Activated T-helper 1 cell treated with Interleukin-2 at 50 U/mL for 16 hours (primary cell): ENCODE data around the gene CARD9.

ENCODE experiments used
- DNase-seq: peaks from one replicate; pipeline ENCODE4 v3.0.0-alpha.2; 2020; ENCODE audit warnings: low read depth

The CARD9 gene

DNA sequence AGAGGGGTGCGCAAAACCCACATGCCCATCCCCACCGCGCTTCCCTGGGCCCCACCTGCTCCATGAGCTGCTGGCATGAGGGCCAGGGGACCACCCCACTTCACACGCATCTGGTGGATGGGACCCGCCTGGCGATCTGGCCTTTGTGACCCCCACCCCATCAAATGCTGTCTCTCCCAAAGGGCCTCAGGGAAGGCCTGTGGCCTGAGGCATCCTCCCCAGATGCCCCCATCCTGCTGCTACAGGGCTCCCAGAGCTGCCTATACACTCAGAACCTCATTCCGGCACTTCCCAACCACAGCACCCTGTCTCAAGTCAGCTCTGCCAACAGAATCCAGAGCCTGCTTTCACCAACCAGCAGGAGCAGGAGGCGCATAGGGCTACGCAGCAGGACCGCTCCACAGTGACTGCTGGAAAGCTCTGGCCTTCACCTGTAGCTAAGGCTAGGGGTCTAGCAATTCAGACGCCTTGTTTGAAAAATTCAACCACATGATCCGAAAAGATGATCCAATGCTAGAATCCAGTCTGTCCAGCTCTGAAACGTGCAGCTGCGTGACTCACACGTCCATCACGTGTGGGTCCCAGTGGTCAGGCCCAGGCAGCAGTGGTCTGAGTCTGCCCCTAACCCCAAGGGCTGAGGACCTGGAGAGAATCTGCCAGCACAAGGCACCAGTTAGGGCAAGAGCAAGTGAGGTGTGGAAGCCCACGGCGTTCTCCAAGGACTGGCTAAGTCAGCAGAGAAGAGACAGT is 27.9 kb upstream of the CARD9 start:
- no peak for DNase-seq

DNA sequence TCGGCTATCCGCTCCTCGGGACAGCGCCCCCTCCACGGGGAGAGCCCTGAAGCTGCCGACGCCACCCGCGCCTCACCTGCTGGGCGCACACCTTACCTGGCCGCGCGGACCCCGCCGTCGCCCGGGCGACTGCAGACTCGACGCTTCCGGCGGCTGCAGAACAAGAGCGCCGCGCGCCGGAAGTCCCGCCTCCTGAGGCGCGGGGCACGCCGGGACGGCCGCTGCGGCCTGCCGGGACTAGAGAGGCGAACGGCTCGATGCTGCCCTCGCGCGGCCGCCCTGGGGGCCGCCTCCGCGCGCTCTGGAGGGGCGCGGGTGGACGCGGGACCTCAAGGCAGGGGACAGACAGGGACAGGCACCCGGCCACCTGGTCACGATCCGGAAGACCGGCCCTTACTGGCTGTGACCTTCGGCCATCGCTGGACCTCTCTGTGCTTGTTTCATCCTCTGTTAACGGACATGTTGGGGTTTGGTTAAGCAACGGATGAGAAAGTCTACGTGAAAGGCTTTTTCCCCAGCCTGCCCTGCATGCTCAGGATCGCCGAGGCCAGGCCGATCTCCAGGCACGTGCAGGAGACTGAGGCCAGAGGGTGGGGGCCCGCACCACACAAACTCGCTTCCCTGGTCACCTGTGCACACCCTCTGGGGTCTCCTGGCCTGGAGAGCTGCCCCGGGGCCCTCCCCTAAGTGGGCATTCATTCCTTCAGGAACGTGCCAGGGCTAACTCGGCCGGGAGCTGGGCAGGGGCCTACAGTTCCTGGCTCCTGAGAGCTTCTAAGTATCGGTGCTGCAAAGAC is 26.8 kb upstream of the CARD9 start, which contains the start of gene SNAPC4:
Gene SNAPC4 (minus strand): TSS at position 133 of the 797 bp plus-strand sequence. CDS start 1,742 bp downstream, outside the sequence.
- peak; percentile 82 for DNase-seq

DNA sequence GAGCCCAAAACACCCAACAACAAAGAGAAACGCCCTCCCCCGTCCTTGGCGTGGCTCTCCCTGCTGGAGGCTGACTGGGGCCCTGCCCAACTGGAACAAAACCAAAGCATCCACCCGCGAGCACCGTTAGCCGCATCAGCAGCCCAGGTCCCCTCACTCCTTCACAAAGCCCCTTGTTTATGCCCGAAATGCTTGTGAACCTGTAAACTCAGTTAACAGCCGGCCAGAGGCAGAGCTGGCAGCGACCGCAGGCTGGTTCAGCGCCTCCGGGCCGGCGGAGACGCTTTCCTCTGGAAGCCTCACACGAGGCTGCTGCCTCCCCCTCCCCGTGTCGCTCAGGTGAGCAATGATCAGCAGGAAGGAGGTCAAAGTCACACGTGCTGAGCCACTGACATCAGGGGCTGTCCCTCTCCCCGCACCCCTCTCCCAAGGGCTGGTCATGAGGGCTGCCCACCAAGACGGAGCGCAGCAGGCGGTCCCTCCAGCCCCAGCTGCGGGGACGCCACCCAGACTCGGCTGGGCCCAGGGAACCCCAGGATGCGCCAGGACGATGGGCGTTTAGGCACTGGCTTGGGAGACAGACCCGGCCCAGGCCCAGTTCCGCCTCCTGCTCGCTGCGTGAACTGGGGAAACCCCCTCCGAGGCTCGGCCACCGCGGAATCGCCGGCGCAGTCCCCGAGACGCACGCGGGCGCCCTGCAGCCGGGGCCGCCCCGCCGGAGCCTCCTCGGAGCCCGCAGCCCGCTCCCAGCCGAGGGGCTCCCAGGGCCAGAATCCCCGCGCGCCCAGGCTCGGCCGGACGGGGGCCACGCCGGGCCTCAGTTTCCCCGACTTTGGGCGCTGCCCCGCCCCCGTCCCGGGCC is 25.9 kb upstream of the CARD9 start:
- no peak for DNase-seq

DNA sequence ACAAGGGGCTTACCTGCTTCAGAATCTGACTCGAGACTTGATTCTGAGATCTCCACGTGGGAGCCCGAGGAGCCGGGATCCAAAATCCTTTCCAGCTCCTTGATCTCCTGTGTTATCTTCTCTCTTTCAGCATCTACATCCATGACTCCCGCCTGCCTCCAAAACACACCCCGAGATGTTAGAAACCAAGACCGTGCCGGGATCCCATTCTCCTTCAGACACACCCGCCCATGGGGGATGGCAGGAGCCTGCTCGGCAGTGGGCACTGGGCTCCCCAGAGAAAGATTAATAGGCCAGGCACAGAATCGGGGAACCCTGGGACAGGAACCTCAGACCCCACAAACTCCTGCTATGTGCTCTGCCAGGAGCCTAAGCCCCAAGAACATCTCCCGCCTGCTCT is 24.8 kb upstream of the CARD9 start:
- no peak for DNase-seq

DNA sequence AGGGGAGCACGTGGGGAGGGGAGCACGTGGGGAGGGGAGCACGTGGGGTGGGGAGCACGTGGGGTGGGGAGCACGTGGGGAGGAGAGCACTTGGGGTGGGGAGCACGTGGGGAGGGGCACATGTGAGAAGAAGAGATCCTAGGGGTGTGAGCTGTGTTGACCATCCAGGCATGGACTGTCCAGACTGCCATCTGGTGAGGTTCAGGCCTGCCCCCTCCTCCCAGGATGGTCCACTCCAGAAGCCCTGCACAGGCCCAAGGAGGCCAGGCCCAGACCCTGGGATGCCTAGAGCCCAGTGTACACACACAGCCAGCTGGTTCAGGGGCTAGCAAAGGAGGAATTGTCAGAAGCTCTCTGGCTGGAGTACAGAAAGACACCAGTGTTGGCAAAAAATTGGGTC is 24.2 kb upstream of the CARD9 start:
- DNase-seq: no peak

DNA sequence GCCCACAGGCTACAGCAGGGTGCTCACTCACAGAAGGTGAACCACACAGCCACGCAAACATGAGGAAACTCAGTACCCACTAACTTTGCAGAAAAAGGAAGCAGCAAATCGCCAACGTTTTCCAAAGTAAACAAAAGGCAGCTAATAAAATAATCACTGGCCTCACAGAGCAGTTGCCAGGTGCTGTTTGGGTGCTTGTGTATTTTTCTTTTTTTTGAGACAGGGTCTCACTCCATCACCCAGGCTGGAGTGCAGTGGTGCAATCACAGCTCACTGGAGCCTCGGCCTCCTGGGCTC is 22.7 kb upstream of the CARD9 start:
- DNase-seq: no peak

DNA sequence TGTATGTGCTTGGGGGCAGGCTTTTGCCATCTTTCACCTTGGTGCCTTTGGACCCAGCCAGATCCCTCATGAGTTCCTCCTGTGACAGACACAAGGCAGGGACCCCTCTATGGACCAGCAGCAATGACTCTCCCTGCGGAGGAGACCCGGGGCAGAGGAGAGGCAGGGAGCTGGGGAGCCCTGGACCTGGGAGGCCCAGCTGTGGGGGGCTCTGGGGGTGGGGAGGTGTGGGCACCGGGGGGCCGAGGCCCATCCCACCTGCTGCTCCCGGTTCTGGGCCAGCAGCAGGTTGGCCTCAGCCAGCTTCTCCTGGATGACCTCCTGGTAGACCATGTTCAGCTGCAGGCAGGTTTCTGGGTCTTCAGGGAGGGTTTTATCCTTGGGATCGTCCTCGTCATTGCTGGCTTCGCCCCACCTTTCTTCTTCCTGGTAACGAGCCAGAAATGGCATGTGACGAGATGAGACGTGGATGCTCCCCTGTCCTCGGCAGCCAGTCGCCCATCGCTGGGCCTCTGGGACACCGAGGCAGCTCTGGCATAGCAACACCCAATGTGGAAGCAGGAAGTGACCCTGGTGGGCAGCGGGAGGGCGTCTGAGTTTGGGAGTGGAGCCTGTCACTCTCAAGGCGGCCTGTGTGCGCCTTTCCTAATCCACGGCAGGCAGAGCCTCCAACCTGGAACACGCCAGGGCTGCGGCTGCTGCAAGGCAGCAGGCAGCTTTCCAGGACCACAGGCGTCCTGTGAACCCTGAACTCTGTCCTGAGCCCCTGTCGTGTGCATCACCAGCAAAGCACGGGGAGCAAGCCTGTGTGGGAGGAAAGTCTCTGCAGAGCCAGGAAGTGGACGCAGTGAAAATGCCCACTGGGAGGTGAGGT is 22.1 kb upstream of the CARD9 start:
- DNase-seq: no peak

DNA sequence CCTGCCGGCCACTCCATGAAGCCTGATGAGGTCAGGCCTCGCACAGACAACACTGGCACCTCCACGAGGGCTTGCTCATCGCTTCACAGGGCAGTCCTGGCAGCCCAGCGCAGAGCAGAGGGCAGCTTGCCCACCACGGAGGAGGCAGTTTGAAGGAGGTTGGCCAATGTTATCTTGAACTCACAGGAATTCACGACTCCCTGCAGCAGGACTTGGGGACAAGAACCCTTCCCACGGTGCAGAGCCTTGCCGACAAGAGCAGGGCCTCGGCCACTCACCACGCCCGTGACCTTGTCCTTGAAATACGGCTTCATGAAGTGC is 21.5 kb upstream of the CARD9 start:
- DNase-seq: no peak

DNA sequence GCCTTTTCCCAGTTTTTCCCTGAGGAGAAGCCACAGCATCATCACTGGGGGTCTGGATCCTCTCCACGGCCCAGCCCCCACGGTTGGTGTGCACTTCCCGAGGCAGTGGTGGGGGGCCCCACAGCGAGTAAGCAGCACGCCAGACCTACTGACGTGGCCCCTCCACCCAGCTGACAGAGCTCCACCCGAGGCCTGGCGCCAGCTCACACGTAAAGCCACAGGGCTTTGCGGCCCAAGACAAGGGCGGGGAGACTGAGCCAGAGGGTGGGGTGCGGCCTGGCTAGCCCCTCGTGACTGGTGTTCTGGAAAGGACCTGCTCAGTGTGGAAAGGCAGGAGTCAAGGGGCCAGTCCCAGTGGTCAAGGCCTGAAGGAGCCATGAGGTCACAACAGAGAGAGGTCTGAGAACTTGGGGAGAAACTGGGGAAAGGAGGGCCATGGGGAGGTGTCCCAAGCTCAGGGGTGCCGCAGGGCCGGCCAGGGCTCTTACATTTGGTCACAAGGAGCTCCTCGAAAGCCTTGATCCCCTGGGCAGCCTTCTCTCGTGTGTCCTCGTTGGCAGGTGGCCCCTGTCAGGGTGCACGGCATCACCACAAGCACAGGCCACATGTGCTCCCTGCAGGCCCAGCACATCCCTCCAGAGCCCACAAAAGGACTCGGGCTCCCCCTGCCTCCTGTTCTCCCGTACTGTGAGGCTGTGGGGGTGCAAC is 21.0 kb upstream of the CARD9 start:
- no peak for DNase-seq

DNA sequence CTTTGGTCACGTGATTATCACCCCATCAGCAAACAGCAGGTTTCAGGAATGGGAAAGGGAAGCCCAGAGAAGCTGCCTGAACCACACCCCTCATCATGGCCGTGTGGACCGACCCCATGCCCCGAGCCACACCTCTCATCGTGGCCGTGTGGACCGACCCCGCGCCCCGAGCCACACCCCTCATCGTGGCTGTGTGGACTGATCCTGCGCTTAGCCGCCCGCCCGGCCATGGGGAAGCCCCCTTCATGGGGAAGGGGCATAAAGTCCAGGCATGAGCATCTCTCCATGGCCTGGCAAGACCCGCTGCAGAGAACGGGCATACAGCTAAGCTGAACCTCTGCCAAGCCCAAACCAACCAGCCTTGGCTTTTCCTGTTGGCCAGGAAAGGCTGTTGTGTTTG is 20.1 kb upstream of the CARD9 start:
- no peak for DNase-seq

DNA sequence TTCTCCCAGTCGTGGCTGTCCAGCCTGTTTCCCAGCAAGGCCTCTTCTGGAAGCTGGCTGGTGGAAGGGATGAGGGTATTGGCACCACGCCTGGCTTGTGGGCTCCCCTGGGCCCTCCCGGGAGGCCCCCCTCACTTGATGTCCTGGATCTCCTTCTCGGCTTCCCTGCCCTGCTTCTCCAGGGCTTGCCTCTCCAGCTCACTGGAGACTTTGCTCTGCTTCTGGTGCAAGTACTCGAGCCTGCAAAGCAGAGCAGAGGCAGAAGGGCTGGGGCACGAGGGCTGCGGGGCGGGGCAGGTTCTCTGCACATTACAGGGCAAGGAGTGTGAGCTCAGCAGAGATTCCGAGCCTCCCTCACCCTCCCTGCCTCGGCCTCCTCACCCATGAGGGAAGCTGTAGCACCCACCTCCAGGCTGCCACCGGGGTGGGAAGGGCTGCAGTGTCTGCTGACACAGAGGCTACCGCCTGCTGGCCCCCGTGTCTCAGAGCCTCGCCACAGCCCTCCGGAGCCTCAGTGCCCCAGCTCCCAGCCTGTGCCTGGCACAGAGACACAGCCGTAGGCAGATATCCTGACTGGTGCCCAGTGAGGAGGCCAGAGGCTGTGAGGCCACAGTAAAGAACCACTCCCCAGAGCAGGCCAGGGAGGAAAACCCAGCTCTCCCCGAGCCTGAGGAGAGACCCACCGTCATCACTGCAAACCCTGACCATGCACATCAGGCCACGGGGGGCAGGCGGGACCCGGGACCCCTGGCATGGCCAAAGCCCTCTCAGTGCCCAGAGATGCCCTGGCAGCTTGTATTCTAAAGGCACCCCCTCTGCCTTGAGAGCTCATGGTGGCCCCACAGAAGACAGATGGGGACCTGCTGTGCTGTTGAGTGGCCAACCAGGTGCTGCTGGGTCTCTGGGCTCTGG is 19.3 kb upstream of the CARD9 start:
- no peak for DNase-seq

DNA sequence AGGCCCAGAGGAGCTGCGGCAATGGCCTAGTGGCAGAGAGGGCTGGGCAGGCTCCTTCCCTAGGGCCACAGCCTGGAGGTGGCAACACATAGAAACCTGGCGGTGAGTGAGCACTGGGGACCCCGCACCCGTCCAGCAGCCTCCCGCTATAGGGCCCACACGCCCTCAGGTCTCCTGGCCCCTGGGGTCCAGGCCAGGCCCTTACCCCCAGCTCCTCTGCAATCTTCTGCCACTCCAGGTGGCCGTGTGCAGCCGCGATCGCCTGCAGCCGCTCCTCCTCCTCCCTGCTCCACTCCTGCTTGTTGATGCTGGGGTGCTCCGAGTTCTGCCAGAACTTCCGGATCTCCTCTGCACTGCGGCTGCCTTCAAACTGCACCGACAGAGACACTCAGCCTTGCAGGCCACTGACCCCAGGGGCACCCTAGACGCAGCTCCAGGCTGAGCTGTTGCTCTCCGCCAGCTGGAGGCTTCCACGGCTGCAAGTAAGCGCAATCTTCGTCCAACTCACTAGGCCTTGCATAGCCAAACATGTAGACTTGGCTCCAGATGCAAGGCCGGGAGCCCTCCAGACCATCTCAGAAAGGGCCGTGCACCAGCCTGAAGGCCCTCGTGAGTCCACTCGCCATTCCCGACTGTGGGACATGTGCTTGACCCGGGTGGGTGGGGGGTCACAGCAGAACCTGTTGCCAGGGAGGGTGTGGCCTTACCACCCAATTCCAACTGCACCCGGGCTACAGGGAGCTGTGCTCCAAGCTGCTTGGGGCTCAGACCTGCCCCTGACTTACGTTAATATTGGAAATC is 18.5 kb upstream of the CARD9 start:
- no peak for DNase-seq

DNA sequence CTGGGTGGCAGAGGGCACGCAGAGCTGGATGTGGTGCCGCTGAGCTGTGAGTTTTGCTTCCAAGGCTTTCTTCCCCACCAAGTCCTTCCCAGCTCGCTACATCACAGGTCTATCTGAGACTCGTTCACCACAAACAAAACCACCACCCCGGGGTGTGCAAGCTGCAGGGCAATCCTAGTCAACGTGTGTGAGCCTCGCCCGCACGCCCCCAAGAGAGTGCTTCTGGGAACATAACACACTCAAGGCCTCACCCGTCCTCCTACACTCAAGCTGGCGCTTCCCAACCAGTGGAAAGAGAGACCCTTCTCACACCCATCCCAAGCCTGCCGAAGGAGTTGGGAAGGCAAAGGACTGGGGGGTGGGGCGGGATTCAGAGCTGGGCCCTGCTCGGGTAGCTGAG is 15.9 kb upstream of the CARD9 start:
- no peak for DNase-seq

DNA sequence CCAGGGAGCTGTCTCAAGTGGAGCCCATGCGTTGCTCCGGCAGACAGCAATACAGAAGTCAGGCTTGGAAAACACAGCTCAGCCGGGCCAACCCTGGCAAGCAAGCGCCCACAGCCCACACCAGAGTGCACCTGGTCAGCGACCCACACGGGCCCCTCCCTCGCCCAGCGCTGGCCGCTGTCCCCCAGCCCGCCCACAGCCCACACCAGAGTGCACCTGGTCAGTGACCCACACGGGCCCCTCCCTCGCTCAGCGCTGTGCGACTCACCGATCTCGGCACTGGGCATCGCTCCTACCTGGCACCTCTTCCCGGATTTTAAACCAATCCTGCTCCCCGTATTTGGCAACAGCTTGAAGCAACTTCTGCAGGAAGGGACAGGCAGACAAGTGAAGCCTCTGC is 13.7 kb upstream of the CARD9 start:
- DNase-seq: no peak

DNA sequence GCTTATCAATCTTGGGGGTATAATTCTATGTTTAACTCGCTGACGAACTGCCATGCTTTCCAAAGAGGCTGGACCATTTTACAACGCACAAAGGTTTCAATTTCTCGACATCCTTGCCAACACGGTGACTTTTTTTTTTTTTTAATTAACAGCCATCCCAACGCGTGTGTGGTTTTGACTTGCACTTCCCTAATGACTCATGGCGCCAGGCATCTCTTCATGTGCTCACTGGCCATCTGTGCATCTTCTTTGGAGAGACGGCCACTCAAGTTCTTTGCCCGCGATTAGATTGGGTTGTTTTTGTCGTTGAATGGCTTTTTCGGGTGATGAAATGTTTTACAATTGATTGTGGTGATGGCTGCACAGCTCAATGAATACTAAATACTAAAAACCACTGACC is 12.5 kb upstream of the CARD9 start:
- DNase-seq: no peak

DNA sequence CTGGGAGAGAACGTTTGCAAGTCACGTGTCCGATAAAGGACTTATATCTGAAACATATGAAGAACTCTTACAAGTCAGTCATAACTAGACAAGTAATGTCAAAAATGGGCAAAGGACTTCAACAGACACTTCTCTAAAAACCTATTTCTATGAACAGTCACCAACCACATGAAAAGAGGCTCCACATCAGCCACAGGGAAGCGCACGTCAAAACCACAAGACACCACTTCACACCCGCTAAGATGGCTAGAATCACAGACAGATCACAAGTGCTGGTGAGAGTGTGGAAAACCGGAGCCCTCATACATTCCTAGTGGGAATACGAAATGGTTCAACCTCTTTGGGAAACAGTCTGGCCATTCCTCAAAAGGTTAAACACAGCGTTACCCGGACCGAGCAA is 11.5 kb upstream of the CARD9 start:
- DNase-seq: no peak

DNA sequence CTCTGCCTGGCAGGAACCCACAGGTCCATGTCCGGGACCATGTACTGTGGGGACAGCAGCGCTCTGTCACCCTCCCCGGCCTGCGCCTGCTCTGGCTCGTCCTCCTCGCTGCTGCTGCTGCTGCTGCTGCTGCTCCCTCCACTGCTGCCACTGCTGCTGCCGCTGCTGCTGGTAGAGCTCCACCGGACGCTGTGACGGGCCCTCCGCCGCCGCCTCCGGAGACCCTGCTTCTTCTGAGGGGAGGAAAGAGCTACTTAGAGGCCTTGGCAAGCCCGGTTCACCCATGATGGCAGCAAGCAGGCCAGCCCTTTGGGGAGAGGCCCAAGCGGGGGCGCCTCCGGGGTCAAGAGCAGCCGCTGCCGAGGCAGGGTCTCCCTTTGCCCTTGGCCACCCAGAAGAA is 10.0 kb upstream of the CARD9 start:
- no peak for DNase-seq

DNA sequence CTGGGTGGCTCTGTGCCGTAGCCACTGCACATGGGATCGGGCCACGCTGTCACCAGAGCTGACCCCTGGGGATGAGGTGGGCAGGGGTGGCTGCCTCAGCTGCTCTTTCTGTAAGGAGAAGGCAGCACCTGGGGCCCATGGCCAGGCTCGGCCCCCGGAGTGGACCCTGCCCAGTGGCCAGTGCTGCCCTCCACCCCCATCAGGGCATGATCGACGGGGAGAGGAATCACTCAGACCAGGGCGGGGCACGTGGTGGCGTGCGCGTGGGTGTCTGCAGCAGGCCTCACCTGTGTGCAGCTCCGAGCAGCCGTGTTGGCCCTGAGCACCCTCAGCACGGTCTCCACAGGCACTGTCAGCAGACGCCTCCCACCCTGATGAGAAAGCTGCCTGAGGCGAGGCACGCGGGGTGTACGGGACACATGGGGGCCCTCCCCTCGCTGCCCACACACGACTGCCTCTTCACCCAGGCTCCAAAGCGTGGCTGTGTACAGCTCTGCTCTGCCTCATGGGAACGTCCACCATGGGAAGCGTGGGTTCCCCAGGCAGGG is 8.6 kb upstream of the CARD9 start:
- DNase-seq: no peak

DNA sequence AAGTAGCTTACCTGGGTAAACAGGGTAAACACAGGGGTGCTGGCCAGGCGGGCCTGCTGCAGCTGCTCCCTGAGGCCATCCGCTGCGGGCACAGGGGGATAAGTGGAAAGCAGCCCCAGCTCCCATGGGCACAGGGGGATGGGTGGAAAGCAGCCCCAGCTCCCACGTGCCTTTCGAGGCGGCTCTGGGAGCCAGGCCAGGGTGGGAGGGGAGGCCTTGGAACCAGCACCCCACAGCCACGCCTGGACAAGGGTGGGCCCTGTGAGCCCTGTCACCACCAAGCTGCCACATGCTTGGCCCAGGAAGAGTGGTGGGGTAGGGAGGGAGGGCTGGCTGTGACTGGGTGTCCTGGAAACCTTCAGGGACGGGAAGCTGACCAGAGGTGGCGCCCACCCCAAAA is 7.8 kb upstream of the CARD9 start:
- no peak for DNase-seq
